ENCODE data around the gene SELENON.

SELENON gene

DNA sequence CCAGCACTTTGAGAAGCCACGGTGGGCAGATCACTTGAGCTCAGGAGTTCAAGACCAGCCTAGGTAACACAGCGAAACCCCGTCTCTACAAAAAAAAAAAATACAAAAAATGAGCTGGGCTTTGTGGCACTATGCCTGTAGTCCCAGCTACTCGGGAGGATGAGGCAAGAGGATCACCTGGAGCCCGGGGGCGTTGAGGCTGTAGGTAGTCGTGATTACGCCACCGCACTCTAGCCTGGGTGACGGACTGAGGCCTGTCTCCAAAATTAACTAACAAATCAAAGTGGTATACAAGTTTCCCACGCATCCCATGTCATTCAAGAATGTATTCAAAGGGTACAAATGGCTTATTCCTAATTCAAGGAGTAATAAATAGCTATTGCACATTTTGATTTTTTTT, 56.9 kb downstream of the SELENON start:
- peaks cover 33 to 35% of the 10 kb centered on the region in 2 experiments for H3K4me1 ChIP-seq (ENCODE audit: control insufficient read depth in 1 of 2, insufficient read depth in 1 of 2, low read depth in 1 of 2, low read length in 1 of 2)
- TF ChIP-seq, protein P1, sequence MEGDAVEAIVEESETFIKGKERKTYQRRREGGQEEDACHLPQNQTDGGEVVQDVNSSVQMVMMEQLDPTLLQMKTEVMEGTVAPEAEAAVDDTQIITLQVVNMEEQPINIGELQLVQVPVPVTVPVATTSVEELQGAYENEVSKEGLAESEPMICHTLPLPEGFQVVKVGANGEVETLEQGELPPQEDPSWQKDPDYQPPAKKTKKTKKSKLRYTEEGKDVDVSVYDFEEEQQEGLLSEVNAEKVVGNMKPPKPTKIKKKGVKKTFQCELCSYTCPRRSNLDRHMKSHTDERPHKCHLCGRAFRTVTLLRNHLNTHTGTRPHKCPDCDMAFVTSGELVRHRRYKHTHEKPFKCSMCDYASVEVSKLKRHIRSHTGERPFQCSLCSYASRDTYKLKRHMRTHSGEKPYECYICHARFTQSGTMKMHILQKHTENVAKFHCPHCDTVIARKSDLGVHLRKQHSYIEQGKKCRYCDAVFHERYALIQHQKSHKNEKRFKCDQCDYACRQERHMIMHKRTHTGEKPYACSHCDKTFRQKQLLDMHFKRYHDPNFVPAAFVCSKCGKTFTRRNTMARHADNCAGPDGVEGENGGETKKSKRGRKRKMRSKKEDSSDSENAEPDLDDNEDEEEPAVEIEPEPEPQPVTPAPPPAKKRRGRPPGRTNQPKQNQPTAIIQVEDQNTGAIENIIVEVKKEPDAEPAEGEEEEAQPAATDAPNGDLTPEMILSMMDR (IDR thresholded peaks at IDR 0.05) = no peak
- no peaks in the 10 kb centered on the region for H3K36me3 ChIP-seq
- H3K9me3 ChIP-seq = no peaks in the 10 kb centered on the region
- no peak overlapping the region for H3K4me3 ChIP-seq (ENCODE audit: low read depth in 1 of 2, low read length in 1 of 2)
- H3K27me3 ChIP-seq = no peaks in the 10 kb centered on the region
- H3K27ac ChIP-seq = no peak overlapping the region

DNA sequence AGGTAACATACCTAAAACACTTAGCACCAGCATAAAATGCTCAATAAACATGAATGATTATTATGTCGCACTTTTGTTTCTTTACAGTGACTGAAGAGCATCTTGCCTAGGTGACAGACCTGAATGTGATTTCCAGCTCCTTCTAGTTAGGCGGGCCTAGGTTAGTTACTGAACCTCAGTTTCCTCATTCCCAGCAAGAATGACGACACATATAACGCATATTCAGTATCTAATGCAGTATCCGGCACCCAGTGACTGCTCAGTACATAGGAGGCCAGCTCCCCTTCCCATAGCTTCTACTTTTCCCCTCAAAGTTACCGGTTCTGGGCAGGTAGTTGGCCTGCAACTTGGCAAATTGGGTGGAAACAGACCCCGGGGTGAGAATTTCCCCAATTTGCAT, 58.5 kb downstream of the SELENON start:
- Histone ChIP-seq H3K9me3 (no peaks in the 10 kb centered on the region), H3K27ac (peak overlapping the region; percentile 80), H3K4me1 (ENCODE audit: control insufficient read depth in 1 of 2, insufficient read depth in 1 of 2, low read depth in 1 of 2, low read length in 1 of 2) (peaks cover 39 to 43% of the 10 kb centered on the region in 2 experiments), H3K27me3 (no peaks in the 10 kb centered on the region), H3K4me3 (ENCODE audit: low read depth in 1 of 2, low read length in 1 of 2) (peak overlapping the region; percentile 76 to 77), H3K36me3 (peaks cover 11% of the 10 kb centered on the region)
- TF ChIP-seq, protein P1 (IDR thresholded peaks at IDR 0.05) = no peak

DNA sequence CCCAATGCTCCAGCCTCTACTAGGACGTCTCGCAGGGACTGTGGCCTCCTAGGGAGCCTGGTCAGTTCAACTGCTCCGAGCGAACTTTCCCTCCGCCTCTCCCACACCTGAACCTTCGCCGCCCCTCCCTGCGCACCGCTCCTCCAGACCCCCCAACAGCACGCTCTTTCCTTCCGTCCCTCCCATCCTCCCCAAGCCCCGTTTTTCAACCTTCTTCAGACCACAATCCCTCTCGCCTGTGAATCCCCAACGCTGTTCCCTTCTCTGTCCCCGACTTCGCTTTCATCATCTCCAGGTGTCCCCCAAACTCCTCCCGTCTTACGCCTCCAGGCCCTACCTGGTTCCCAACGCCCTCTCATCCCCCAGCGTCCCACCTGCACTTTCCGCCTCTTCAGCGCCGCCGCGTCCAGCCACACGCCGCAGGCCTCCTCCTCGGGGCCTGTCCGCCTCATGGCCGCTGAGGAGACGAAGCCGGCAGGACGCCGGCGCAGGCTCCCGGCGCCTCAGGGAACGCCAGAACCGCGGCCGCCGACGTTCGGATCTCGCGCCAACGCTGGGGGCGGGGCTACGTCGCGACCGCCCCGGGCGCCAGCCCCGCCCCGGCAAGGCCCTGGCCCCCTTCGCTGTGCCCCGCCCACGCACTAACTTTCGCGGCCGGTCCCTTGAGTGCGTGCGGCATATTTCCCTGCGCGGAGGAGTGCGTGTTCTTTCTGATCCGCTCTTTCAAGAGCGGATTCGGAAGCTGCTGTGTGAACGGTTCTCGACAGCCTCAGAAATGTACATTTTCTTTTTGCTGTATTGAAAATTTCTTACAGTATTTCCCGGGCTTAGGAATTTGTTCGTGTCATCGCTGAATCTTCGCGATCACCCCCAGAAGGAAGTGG, 59.2 kb downstream of the SELENON start, which contains the start of gene AUNIP:
TSS of gene AUNIP (minus strand) at position 552 of the 884 bp plus-strand sequence. CDS start at position 452, 100 bp downstream.
- Histone ChIP-seq H3K4me3 (ENCODE audit: low read depth in 1 of 2, low read length in 1 of 2) (peak within 1 kb of the TSS; percentile 76 to 77), H3K9me3 (no peaks in the 10 kb centered on the region), H3K27me3 (no peaks in the 10 kb centered on the region)

DNA sequence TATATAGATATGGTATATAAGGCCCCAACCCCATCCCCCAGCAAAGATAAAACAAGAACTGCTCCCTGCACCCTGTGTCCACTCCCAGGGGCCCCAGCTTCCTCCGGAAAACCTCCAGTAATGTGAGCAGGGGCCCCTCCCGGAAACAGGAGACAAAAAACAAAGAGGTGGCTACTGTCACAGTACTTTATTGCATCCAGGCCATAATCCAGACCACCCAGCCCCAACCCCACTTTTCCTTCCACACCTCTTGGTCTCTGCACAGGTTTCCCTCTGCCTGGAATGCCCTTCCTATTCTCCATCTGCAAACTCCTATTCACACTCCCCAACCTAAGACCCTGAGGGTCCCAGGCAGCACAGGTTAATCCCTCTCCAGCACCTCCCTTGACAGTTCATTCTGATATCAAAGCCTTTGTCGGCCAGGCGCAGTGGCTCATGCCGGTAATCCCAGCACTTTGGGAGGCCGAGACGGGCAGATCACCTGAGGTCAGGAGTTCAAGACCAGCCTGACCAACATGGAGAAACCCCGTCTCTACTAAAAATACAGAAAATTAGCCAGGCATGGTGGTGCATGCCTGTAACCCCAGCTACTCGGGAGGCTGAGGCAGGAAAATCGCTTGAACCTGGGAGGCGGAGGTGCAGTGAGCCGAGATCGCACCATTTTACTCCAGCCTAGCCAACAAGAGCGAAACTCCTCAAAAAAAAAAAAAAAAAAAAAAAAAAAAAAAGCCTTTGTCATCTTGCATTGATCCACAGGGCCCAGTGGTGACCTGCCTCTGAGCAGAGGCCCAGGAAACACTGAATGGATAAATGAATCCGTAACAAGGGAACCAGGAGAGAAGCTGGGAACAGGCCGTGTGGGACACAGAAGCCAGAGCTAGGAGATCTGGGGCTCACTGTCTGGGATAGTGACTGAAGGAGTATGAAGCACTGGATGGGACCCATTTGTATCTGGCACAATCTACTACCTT, 61.6 kb downstream of the SELENON start:
- Histone ChIP-seq H3K27me3 (no peaks in the 10 kb centered on the region), H3K4me3 (ENCODE audit: low read depth in 1 of 2, low read length in 1 of 2) (peak overlapping the region; percentile 76 to 77), H3K36me3 (peaks cover 11% of the 10 kb centered on the region), H3K27ac (peak overlapping the region; percentile 80), H3K4me1 (ENCODE audit: control insufficient read depth in 1 of 2, insufficient read depth in 1 of 2, low read depth in 1 of 2, low read length in 1 of 2) (peaks cover 39 to 46% of the 10 kb centered on the region in 2 experiments), H3K9me3 (no peaks in the 10 kb centered on the region)
- TF ChIP-seq, protein P1 (IDR thresholded peaks at IDR 0.05) = no peak

More for the DNA sequence above, 59.2 kb downstream of the SELENON start, which contains the start of gene AUNIP:
- H3K36me3 ChIP-seq = peaks cover 11% of the 10 kb centered on the region
- H3K27ac ChIP-seq = peak within 1 kb of the TSS; percentile 80
- TF ChIP-seq, protein P1 (IDR thresholded peaks at IDR 0.05) = peak; percentile 37
- H3K4me1 ChIP-seq (ENCODE audit: control insufficient read depth in 1 of 2, insufficient read depth in 1 of 2, low read depth in 1 of 2, low read length in 1 of 2) = peaks cover 39 to 43% of the 10 kb centered on the region in 2 experiments

DNA sequence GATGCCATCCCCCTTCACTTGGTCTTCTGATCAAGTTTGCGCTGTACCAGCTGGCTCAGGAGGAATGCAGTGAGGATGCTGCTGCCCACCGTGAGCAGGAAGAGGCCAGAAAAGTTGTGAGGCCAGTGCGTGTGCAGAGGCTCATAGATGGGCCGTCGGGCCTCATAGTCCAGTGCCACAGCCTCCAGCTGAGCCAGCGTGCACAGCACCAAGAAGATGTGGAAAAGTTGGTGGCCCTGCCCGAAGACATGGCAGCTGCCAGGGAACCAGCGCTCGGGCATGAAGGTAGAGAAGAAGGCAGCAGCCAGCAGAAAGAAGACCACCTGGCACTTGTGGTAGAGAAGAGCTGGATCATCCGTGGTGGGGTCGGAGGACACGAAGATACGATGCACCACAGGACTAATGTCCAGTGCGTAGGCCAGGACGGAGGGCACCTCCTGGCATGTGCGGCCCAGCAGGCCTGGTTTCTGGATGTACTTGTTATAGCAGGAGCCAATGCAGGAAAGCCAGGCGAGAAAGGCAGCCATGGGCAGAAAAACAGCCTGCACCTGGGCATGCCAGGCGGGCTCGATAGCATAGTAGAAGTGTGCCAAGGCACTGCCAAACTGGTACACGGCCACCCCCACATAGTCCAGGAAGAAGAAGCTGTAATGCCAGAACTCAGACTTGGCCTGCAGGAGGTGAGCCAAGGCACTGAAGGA, 62.9 kb downstream of the SELENON start:
- H3K4me3 ChIP-seq (ENCODE audit: low read depth in 1 of 2, low read length in 1 of 2) = no peak overlapping the region
- peaks cover 48 to 57% of the 10 kb centered on the region in 2 experiments for H3K4me1 ChIP-seq (ENCODE audit: control insufficient read depth in 1 of 2, insufficient read depth in 1 of 2, low read depth in 1 of 2, low read length in 1 of 2)
- no peaks in the 10 kb centered on the region for H3K9me3 ChIP-seq
- no peaks in the 10 kb centered on the region for H3K27me3 ChIP-seq
- H3K36me3 ChIP-seq = peaks cover 11% of the 10 kb centered on the region
- TF ChIP-seq, protein P1 (IDR thresholded peaks at IDR 0.05) = no peak
- H3K27ac ChIP-seq = peak overlapping the region; percentile 44
